ENCODE data around the gene ACAN.

GRCh38 chr15:88901508-88902220, 98.4 kb downstream of the ACAN start:
- TF ChIP-seq MYB (IDR thresholded peaks at IDR 0.05; ENCODE audit: borderline replicate concordance, low read depth, low read length) = no peak
- no peak for TF ChIP-seq CTCF (IDR thresholded peaks at IDR 0.05 in 2 of 3, conservative IDR thresholded peaks at IDR 0.05 in 1 of 3; ENCODE audit: control insufficient read depth in 2 of 3, extremely low read depth in 1 of 3, insufficient read depth in 1 of 3, low read depth in 3 of 3, low read length in 3 of 3)
- TF ChIP-seq GABPA (IDR thresholded peaks at IDR 0.05; ENCODE audit: low read depth) = no peak
- TF ChIP-seq RUNX3 (IDR thresholded peaks at IDR 0.05; ENCODE audit: low read length) = no peak
- TF ChIP-seq POLR2A (IDR thresholded peaks at IDR 0.05; ENCODE audit: low read depth, low read length) = no peak
- TF ChIP-seq BHLHE40 (IDR thresholded peaks at IDR 0.05; ENCODE audit: borderline replicate concordance in 1 of 2, low read depth in 2 of 2, low read length in 1 of 2) = no peak
- TF ChIP-seq POLR2AphosphoS5 (IDR thresholded peaks at IDR 0.05; ENCODE audit: low read length) = no peak

Data from GM12878 (cell line).